Suprapubic skin (tissue), 4 donors: ENCODE data around the gene PSMG4.

Experiments
- CTCF ChIP-seq, 2 donors: fragments of 200-600 bp in 1 of 2; fragments of 450-650 bp in 1 of 2; sonication (generic) in 1 of 2; IDR thresholded peaks; one replicate each; pipeline ENCODE4 v1.5.1; 2016 to 2019; ENCODE audit warnings: antibody characterized with exemption in 2 of 2, mild to moderate bottlenecking in 1 of 2, moderate library complexity in 1 of 2
- EP300 ChIP-seq: sonication (generic); formaldehyde crosslinking; IDR thresholded peaks from one replicate; pipeline ENCODE4 v1.6.1; 2017; ENCODE audit warnings: antibody characterized with exemption
- POLR2A ChIP-seq, 2 donors: fragments of 450-650 bp; IDR thresholded peaks; one replicate each; pipeline ENCODE4 v1.6.1; 2017; ENCODE audit warnings: antibody characterized with exemption in 2 of 2, mild to moderate bottlenecking in 2 of 2, moderate library complexity in 2 of 2
- POLR2AphosphoS5 ChIP-seq, 3 donors: sonication (generic); formaldehyde crosslinking; IDR thresholded peaks; one replicate each; pipeline ENCODE4 v1.6.1; 2017; ENCODE audit warnings: antibody characterized with exemption in 3 of 3

GRCh38 chr6:3261921-3262320 is 3.2 kb downstream of the PSMG4 start:
- TF ChIP-seq POLR2A (IDR thresholded peaks at IDR 0.05) (no peak), POLR2AphosphoS5 (IDR thresholded peaks at IDR 0.05) (no peak), CTCF (IDR thresholded peaks at IDR 0.05) (no peak), EP300 (no peak)
